HEK293T (cell line): ENCODE measurements around the gene PRKCA.

ENCODE experiments used
- CTCF ChIA-PET: fragments of 350-600 bp; formaldehyde crosslinking; extraction: SDS; loops from one replicate; lab custom pipeline; 2021; ENCODE audit warnings: antibody characterized with exemption, inconsistent platforms; lab: Yijun Ruan, JAX
- POLR2A ChIA-PET: fragments of 350-600 bp; formaldehyde crosslinking; extraction: SDS; loops from one replicate; lab custom pipeline; 2020; ENCODE audit warnings: antibody characterized with exemption, inconsistent platforms; lab: Yijun Ruan, JAX
- DNase-seq: peaks from one replicate; pipeline ENCODE4 v3.0.0; 2012; ENCODE audit warnings: mixed read lengths; ENCODE audit errors: extremely low spot score
- ARNT ChIP-seq: fragments of 450-650 bp; IDR thresholded peaks from 2 replicates; pipeline ENCODE4 v1.6.1; 2017; ENCODE audit warnings: mild to moderate bottlenecking
- BHLHE40 ChIP-seq: fragments of 450-650 bp; IDR thresholded peaks from 2 replicates; pipeline ENCODE4 v1.6.1; 2016; ENCODE audit warnings: mild to moderate bottlenecking, moderate library complexity, borderline replicate concordance
- CTBP1 ChIP-seq: fragments of 450-650 bp; IDR thresholded peaks from 2 replicates; pipeline ENCODE4 v1.6.1; 2016; ENCODE audit warnings: borderline replicate concordance
- ELF4 ChIP-seq: fragments of 450-650 bp; IDR thresholded peaks from 2 replicates; pipeline ENCODE4 v1.6.1; 2017; ENCODE audit warnings: antibody characterized with exemption
- FOXA1 ChIP-seq: fragments of 450-650 bp; IDR thresholded peaks from 2 replicates; pipeline ENCODE4 v1.6.1; 2016; ENCODE audit warnings: mild to moderate bottlenecking
- FOXK2 ChIP-seq: fragments of 450-650 bp; IDR thresholded peaks from 2 replicates; pipeline ENCODE4 v1.6.1; 2016; ENCODE audit warnings: mild to moderate bottlenecking
- FOXM1 ChIP-seq: fragments of 450-650 bp; IDR thresholded peaks from 2 replicates; pipeline ENCODE4 v1.6.1; 2017; ENCODE audit warnings: mild to moderate bottlenecking, borderline replicate concordance
- HDGF ChIP-seq: fragments of 450-650 bp; IDR thresholded peaks from 2 replicates; pipeline ENCODE4 v1.6.1; 2017; ENCODE audit warnings: antibody characterized with exemption, borderline replicate concordance
- L3MBTL2 ChIP-seq: fragments of 450-650 bp; conservative IDR thresholded peaks from 2 replicates; pipeline ENCODE4 v1.6.1; 2016; ENCODE audit warnings: mild to moderate bottlenecking
- LEF1 ChIP-seq: fragments of 450-650 bp; IDR thresholded peaks from 2 replicates; pipeline ENCODE4 v1.6.1; 2017; ENCODE audit warnings: mild to moderate bottlenecking, borderline replicate concordance
- NFRKB ChIP-seq: fragments of 450-650 bp; IDR thresholded peaks from 2 replicates; pipeline ENCODE4 v1.6.1; 2016; ENCODE audit warnings: mild to moderate bottlenecking, moderate library complexity
- SP1 ChIP-seq: fragments of 450-650 bp; IDR thresholded peaks from 2 replicates; pipeline ENCODE4 v1.6.1; 2017
- SUZ12 ChIP-seq: fragments of 450-650 bp; IDR thresholded peaks from 2 replicates; pipeline ENCODE4 v1.6.1; 2016; ENCODE audit warnings: mild to moderate bottlenecking
- TARDBP ChIP-seq: fragments of 450-650 bp; IDR thresholded peaks from 2 replicates; pipeline ENCODE4 v1.6.1; 2016
- ZNF384 ChIP-seq: fragments of 450-650 bp; IDR thresholded peaks from 2 replicates; pipeline ENCODE4 v1.6.1; 2016
- TF ChIP-seq, protein P1 (sequence below): fragments of 450-650 bp; IDR thresholded peaks from 2 replicates; pipeline ENCODE4 v1.6.1; 2016

PRKCA gene

DNA sequence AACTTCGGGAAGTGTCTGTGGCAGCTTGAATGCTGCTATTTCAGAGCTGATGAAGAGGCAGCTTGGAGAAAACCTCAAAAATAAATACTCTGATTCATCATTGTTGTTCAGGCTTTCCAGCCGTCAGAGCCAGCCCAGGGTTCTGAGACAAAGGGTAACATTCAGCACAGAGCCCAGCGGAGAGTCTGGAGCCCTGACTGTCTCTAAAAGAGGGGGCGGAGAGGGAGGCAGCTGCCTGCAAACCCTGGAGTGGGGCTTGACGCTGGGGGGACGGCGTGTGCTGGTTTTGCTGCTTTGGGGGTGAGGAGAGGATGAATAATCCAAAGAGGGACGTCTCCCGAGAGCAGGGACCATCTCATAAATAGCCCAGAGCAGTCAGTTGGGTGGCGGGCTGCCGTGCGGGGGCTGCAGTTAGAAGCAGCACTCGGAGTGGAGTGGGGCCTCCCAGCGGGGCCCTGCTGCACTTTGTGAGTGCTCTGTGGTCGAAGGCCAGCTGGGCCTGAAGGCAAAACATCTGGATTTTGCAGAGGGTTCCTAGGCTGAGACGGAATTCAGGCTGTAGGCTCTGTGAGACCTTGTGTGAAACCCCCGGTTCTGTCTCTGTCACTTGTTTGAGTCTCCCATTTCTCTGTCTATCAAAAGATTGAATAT lies 237.8 kb downstream of the PRKCA start:
- no peak for DNase-seq
- CTCF ChIA-PET = no interaction called here
- no peak for TF ChIP-seq LEF1
- TF ChIP-seq HDGF = no peak
- no peak for TF ChIP-seq SUZ12
- TF ChIP-seq TARDBP = no peak
- TF ChIP-seq SP1 = no peak
- no peak for TF ChIP-seq NFRKB
- no peak for TF ChIP-seq BHLHE40
- TF ChIP-seq ARNT = no peak
- TF ChIP-seq L3MBTL2 = no peak
- POLR2A ChIA-PET = no interaction called here

DNA sequence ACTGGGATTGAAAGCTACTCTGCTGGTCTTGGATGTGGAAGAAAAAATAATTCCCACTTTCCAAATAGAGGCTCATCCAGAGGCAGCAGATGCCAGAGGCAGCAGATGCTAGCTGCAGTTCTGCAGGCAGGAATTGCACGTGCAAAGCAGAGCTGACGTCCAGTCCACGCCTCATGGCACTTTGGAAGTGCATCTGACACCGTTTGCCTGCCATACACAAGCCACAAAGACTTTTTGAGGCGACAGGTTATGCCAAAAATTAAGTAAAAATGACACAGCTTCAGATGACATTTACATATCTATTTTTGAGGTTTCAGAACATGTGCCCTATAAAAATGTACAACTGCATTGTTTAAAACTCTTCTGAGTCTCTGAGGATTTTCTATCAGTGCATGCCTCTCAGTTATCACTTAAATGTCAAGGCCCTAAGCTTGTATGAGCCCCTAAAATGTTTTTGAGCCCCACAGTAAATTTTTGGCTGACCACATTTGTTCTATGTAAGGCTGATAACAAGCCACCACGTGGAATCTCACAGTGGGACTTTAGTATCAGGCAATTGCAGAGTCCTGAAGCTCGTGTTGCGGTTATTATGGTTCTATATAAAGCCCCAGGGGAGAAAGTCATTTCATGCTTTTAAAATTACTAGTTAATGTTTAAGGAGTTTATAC lies 239.2 kb downstream of the PRKCA start:
- no peak for DNase-seq
- POLR2A ChIA-PET = no interaction called here
- CTCF ChIA-PET = no interaction called here
- no peak for TF ChIP-seq FOXA1
- peak; percentile 44; the same call in 1 of the 2 replicates for TF ChIP-seq L3MBTL2

DNA sequence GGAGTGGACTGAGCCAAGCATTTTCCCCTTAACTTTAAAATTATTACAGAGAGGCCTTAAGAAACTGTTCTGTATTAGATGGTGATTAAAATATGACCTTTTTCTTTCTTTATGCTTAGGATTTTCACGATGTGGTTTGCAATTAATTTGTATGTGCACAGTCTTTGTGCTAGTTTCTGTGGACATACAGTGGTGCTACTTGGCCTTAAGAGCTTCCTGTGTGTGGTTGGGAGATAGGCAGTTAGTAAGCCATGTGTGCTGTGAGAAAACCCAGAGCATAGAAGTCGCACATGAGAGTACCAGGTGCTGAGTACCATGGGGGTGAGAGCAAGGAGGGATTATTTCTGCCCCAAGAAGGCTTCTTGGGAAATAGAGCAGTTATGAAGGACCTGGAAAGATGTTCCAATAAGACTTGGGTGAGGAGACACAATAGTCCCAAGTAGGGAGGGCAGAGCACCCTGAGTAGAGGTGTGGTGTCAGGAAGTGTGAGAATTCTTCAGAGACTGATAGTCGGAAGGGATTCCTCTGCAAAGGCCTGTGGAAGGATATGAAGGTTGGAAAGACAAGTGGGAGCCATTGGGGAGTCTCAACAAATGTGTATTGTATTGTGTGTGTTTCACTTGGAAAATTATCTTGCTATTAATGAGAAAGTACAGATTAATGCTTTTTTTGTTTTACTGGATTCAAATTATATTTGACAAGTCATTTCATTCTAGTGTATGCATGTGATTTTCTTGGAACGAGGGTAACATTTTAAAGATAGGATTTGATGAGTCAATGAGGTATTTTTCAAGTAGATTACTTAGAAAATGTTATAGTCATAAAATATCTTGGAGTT lies 239.9 kb downstream of the PRKCA start:
- no peak for DNase-seq
- CTCF ChIA-PET = no interaction called here
- TF ChIP-seq BHLHE40 (no peak), ELF4 (no peak), L3MBTL2 (no peak), FOXA1 (no peak), SP1 (no peak), FOXK2 (no peak), NFRKB (no peak)
- POLR2A ChIA-PET = no interaction called here

DNA sequence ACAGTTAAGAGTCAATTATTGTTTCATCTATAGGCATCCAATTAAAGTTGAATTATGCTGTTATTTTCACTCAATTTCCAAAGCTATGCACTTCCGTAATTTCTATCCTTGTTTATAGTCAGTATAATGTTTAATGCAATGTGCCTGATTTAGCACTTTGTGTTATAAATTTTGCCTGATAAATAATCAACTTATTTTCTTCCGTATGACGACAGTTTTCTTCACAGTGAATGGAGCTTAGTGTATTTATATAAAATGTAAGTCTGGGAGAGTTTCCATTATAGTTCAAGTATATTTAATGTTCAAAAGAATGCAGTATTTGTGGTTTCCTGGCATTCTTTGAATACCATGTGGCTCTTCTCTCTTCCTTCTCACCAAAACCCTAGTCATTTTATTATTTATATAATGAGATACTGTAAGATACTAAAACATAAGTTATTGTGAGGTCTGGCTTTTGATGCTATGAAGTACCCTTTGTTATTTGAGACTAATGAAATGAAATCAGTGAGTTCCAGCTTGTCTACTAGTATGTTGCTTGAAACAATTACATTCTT lies 240.6 kb downstream of the PRKCA start:
- ChIA-PET POLR2A (no interaction called here), CTCF (no interaction called here)
- DNase-seq = no peak
- TF ChIP-seq LEF1 (no peak), FOXA1 (no peak), ARNT (no peak), BHLHE40 (no peak), FOXK2 (no peak), SP1 (no peak), L3MBTL2 (no peak), TARDBP (no peak), HDGF (no peak), SUZ12 (no peak), FOXM1 (no peak), CTBP1 (no peak), ELF4 (no peak), ZNF384 (no peak), NFRKB (no peak)
- TF ChIP-seq, protein P1, sequence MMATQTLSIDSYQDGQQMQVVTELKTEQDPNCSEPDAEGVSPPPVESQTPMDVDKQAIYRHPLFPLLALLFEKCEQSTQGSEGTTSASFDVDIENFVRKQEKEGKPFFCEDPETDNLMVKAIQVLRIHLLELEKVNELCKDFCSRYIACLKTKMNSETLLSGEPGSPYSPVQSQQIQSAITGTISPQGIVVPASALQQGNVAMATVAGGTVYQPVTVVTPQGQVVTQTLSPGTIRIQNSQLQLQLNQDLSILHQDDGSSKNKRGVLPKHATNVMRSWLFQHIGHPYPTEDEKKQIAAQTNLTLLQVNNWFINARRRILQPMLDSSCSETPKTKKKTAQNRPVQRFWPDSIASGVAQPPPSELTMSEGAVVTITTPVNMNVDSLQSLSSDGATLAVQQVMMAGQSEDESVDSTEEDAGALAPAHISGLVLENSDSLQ = no peak

DNA sequence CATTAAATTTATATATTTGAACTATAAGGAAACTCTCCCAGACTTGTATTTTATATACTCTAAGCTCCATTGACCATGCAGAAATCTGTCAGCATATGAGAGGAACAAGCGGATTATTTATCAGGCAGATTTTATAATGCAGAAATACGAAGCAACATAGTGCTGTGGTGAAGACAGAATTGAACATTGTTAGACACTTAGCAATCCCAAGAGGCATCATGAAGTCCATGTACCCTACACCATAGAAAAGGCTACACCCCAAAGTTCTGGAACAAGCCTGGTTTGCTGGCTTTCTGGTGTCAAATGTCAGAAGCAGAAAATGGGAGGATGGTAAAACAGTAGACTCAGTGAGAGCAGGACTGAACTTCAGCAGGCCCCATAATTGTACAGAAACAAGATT lies 241.1 kb downstream of the PRKCA start:
- CTCF ChIA-PET = no interaction called here
- TF ChIP-seq HDGF = no peak
- TF ChIP-seq BHLHE40 = no peak
- no peak for TF ChIP-seq FOXA1
- no peak for TF ChIP-seq FOXM1
- no peak for TF ChIP-seq LEF1
- TF ChIP-seq SP1 = no peak
- no peak for TF ChIP-seq ZNF384
- TF ChIP-seq TARDBP = no peak
- no peak for TF ChIP-seq SUZ12
- TF ChIP-seq, protein P1 = no peak
- no peak for DNase-seq
- POLR2A ChIA-PET = no interaction called here

DNA sequence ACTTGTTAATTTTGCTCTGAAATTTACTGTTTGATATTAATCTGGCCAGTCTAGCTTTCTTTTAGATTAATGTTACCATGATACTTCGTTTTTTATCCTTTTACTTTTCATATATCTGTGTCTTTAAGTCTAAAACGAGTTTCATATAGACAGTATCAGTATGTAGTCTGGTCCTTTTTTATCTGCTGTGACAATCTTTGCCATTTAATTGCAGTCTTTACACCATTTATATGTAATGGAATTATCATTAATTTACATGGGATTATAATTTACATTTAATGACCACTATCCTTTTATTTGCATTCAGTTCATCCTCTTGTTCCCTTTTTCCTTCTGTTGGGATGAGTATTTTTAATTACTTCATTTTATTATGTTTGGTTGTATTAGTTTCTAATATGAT lies 243.5 kb downstream of the PRKCA start:
- ChIA-PET CTCF (no interaction called here), POLR2A (no interaction called here)
- no peak for DNase-seq
- TF ChIP-seq ARNT = no peak
- no peak for TF ChIP-seq NFRKB
- no peak for TF ChIP-seq BHLHE40
- TF ChIP-seq ELF4 = no peak
- TF ChIP-seq ZNF384 = no peak
- TF ChIP-seq CTBP1 = no peak
- no peak for TF ChIP-seq FOXA1
- no peak for TF ChIP-seq SUZ12
- no peak for TF ChIP-seq HDGF
- no peak for TF ChIP-seq SP1
- TF ChIP-seq L3MBTL2 = no peak
- no peak for TF ChIP-seq TARDBP
- no peak for TF ChIP-seq FOXM1
- TF ChIP-seq LEF1 = no peak
- TF ChIP-seq FOXK2 = no peak
- TF ChIP-seq, protein P1 = no peak
